ENCODE measurements around the gene ASB10.

GRCh38 chr7:151131592-151132293, 55.3 kb downstream of the ASB10 start:
- TF ChIP-seq POLR2AphosphoS5 (IDR thresholded peaks at IDR 0.05; ENCODE audit: low read depth, low read length), result no peak
- no peak for TF ChIP-seq POLR2A (IDR thresholded peaks at IDR 0.05; ENCODE audit: low read depth, low read length)
- no peak for TF ChIP-seq TAF1 (IDR thresholded peaks at IDR 0.05; ENCODE audit: low read depth, low read length)
- TF ChIP-seq SPI1 (IDR thresholded peaks at IDR 0.05; ENCODE audit: low read depth, low read length), result no peak
- TF ChIP-seq POU2F2 (IDR thresholded peaks at IDR 0.05; ENCODE audit: low read depth, low read length), result no peak
- TF ChIP-seq PAX5 (IDR thresholded peaks at IDR 0.05; ENCODE audit: insufficient read depth, low read length, severe bottlenecking), result no peak
